Esophagus squamous epithelium (tissue), 5 donors: ENCODE results near the gene DDTL. TPM values are rescaled to one million over a fixed set of nuclear protein-coding genes. Genes with fewer than 3 reads are reported as not detected.

Source experiments
- DNase-seq: peaks from one replicate; lab custom pipeline; 2025; lab: John Stamatoyannopoulos, UW
- H3K27ac ChIP-seq, 4 donors: fragments of 200-600 bp; sonication (generic); one replicate each; pipeline ENCODE4 v1.5.1; 2016 to 2019; ENCODE audit warnings: mild to moderate bottlenecking in 1 of 4
- H3K27me3 ChIP-seq, 4 donors: fragments of 200-600 bp; sonication (generic); 1 replicate in 3 of 4; 2 replicates in 1 of 4; pipeline versions ENCODE4 v1.5.1 to v1.6.0; 2017 to 2021; ENCODE audit warnings: antibody characterized with exemption in 1 of 4
- H3K36me3 ChIP-seq, 3 donors: fragments of 200-600 bp; sonication (generic); one replicate each; pipeline ENCODE4 v1.5.1; 2016 to 2019
- H3K4me1 ChIP-seq, 3 donors: fragments of 200-600 bp; sonication (generic); one replicate each; pipeline ENCODE4 v1.5.1; 2017 to 2019
- H3K4me3 ChIP-seq, 4 donors: fragments of 200-600 bp; sonication (generic); 1 replicate in 3 of 4; 2 replicates in 1 of 4; pipeline ENCODE4 v1.5.1; 2016 to 2019; ENCODE audit warnings: mild to moderate bottlenecking in 2 of 4, moderate library complexity in 1 of 4
- H3K9me3 ChIP-seq, 3 donors: fragments of 200-600 bp; sonication (generic); one replicate each; pipeline ENCODE4 v1.5.1; 2016 to 2019
- CTCF ChIP-seq, 6 experiments: fragments of 450-650 bp in 4 of 6; fragments of 200-600 bp in 2 of 6; sonication (generic) in 2 of 6; IDR thresholded peaks; one replicate each; pipeline ENCODE4 v1.5.1; 2016 to 2019; ENCODE audit warnings: antibody characterized with exemption in 6 of 6, mild to moderate bottlenecking in 4 of 6, moderate library complexity in 4 of 6
- POLR2A ChIP-seq, 4 donors: fragments of 450-650 bp; IDR thresholded peaks; one replicate each; pipeline ENCODE4 v1.6.1; 2017; ENCODE audit warnings: antibody characterized with exemption in 4 of 4, mild to moderate bottlenecking in 4 of 4, moderate library complexity in 3 of 4
- WGBS, 2 donors: methylation state at CpG; one replicate each; pipeline ENCODE4 v1.1.5; 2018; 5-methylcytosine and 5-hydroxymethylcytosine counted together
- intact Hi-C: fragments of 100-400 bp; cut with DNase I; formaldehyde crosslinking; loops from one replicate; pipeline ENCODE4 v1.15.0; 2022
- total RNA-seq, 4 donors: library from RNA; depleted of rRNA; stranded (reverse); fragments of >200 nt; gene quantifications; one replicate each; pipeline ENCODE4 v1.1.0, GENCODE V29; 2016
- donor health status: DM: yes; HTN: yes; CAD: no.

DDTL gene
- total RNA-seq, 4 donors from 2014 or later = 1.9 TPM; not detected in 3

GRCh38 chr22:24002851-24003250, 36.2 kb downstream of the DDTL start:
- Histone ChIP-seq H3K36me3 (no peaks in the 10 kb centered on the region), H3K4me3 (no peak overlapping the region), H3K9me3 (no peaks in the 10 kb centered on the region), H3K27me3 (no peaks in the 10 kb centered on the region), H3K27ac (no peak overlapping the region), H3K4me1 (peaks cover 0 to 11% (median 0%) of the 10 kb centered on the region in 3 donors)
- DNase-seq = no peak
- 69 to 72% methylated on average over 5 of the region's 5 CpGs for WGBS, 2 donors
- intact Hi-C loops = no loop called here
- no peak for TF ChIP-seq CTCF (IDR thresholded peaks at IDR 0.05)
- TF ChIP-seq POLR2A (IDR thresholded peaks at IDR 0.05) = no peak

GRCh38 chr22:24003887-24004286, 37.2 kb downstream of the DDTL start:
- Histone ChIP-seq H3K27ac (no peak overlapping the region), H3K9me3 (no peaks in the 10 kb centered on the region), H3K27me3 (no peaks in the 10 kb centered on the region), H3K36me3 (no peaks in the 10 kb centered on the region), H3K4me1 (peaks cover 0 to 11% (median 0%) of the 10 kb centered on the region in 3 donors), H3K4me3 (no peak overlapping the region)
- DNase-seq = no peak
- intact Hi-C loops = no loop called here
- TF ChIP-seq POLR2A (IDR thresholded peaks at IDR 0.05) (no peak), CTCF (IDR thresholded peaks at IDR 0.05) (no peak)
- 74 to 78% methylated on average over 8 of the region's 9 CpGs for WGBS, 2 donors

GRCh38 chr22:24005201-24005600, 38.5 kb downstream of the DDTL start, which contains the start of gene GSTT4:
GSTT4 (minus strand) TSS chr22:24005453; CDS start chr22:24005356, 97 bp downstream.
- WGBS, 2 donors = 60 to 79% methylated on average over 5 to 6 of the region's 6 CpGs
- no peak for DNase-seq
- intact Hi-C loops = loop anchor here (5.0 kb wide), 1 partner anchor 68 kb away; no protein-coding TSS in a partner anchor
- Histone ChIP-seq H3K36me3 (no peaks in the 10 kb centered on the region), H3K27ac (no peak within 1 kb of the TSS), H3K9me3 (no peaks in the 10 kb centered on the region), H3K4me3 (no peak within 1 kb of the TSS), H3K27me3 (no peaks in the 10 kb centered on the region), H3K4me1 (peaks cover 0 to 11% (median 0%) of the 10 kb centered on the region in 3 donors)
- TF ChIP-seq POLR2A (IDR thresholded peaks at IDR 0.05) (no peak), CTCF (IDR thresholded peaks at IDR 0.05) (no peak)

- no peak for TF ChIP-seq CTCF (IDR thresholded peaks at IDR 0.05)
- no peak for TF ChIP-seq POLR2A (IDR thresholded peaks at IDR 0.05)
- Histone ChIP-seq H3K27me3 (no peaks in the 10 kb centered on the region), H3K36me3 (no peaks in the 10 kb centered on the region), H3K4me1 (peaks cover 0 to 13% (median 0%) of the 10 kb centered on the region in 3 donors), H3K9me3 (no peaks in the 10 kb centered on the region), H3K27ac (no peak overlapping the region), H3K4me3 (no peak overlapping the region)
- WGBS, 2 donors = 55 to 78% methylated on average over 2 to 10 of the region's 10 CpGs
- intact Hi-C loops = loop anchor here (5.0 kb wide), 1 partner anchor 69 kb away; no protein-coding TSS in a partner anchor
- DNase-seq = no peak
Measured at GRCh38 chr22:24006207-24006913, 39.7 kb downstream of the DDTL start.

GRCh38 chr22:24006914-24007214, 40.2 kb downstream of the DDTL start:
- no peak overlapping the region for H3K4me3 ChIP-seq
- H3K27ac ChIP-seq = no peak overlapping the region
- TF ChIP-seq POLR2A (IDR thresholded peaks at IDR 0.05) (no peak), CTCF (IDR thresholded peaks at IDR 0.05) (no peak)
- no peak for DNase-seq
- H3K36me3 ChIP-seq = no peaks in the 10 kb centered on the region
- peaks cover 0 to 16% (median 3%) of the 10 kb centered on the region in 3 donors for H3K4me1 ChIP-seq
- 74 to 84% methylated on average over 6 of the region's 6 CpGs for whole genome bisulfite sequencing, 2 donors
- no peaks in the 10 kb centered on the region for H3K27me3 ChIP-seq
- H3K9me3 ChIP-seq = no peaks in the 10 kb centered on the region
- intact Hi-C loops = loop anchor here (5.0 kb wide), 1 partner anchor 70 kb away; no protein-coding TSS in a partner anchor
